GM12892 (cell line): ENCODE data around the gene SLC35B2.

Experiments used
- POLR2A ChIP-seq: IDR thresholded peaks from 2 replicates; pipeline ENCODE4 v1.6.1; 2011; ENCODE audit warnings: low read depth, low read length, control low read depth
- POLR2AphosphoS5 ChIP-seq: IDR thresholded peaks from 2 replicates; pipeline ENCODE4 v1.6.1; 2011; ENCODE audit warnings: low read depth, low read length, control low read depth

DNA sequence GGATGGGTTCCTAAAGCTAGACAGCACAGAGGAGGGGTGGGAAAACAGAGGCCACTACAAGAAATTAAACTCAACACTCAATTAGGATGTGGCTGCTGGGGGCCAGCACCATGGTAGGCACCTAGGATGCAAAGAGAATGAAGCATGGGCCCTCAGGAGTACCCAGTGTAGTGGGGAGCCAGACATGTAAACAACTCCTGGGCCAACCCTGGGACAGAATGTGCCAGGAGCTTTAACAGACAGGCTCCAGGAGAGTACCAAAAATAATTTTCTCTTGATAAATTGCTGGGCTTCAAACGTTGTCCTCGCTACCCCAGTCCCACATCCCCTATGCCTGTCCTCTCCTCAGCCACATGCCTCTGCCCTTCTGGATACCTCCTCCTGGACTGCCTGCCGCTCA, 14.6 kb upstream of the SLC35B2 start:
- no peak for TF ChIP-seq POLR2A
- TF ChIP-seq POLR2AphosphoS5: no peak
